Panc1 (cell line): ENCODE data around the gene ZMYND10. TPM values are rescaled to one million over a fixed set of nuclear protein-coding genes. Genes with fewer than 3 reads are reported as not detected.

Source experiments
- ATAC-seq: fragments of 200-7000 bp; cut with Tn5 transposase; 2 replicates; pipeline ENCODE4 v1.9.1; 2020; ENCODE audit warnings: mild to moderate bottlenecking, moderate library complexity
- BruUV-seq: library from RNA; stranded (reverse); fragments of 400-500 nt; replicated peaks from 2 replicates; lab custom pipeline; 2021; lab: Mats Ljungman, UMichigan
- CTCF ChIA-PET: fragments of 300-600 bp; sonication (Branson Sonifier 250); formaldehyde crosslinking; loops from one replicate; lab custom pipeline; 2022; ENCODE audit warnings: antibody characterized with exemption; lab: Charles Lee
- POLR2A ChIA-PET: fragments of 300-600 bp; sonication (Branson Sonifier 250); formaldehyde crosslinking; loops from one replicate; lab custom pipeline; 2022; ENCODE audit warnings: antibody characterized with exemption; lab: Charles Lee
- DNase-seq: peaks from one replicate; pipeline ENCODE4 v3.0.0-alpha.2; 2010; ENCODE audit warnings: low read depth, low spot score
- H3K27ac ChIP-seq: 2 replicates; pipeline ENCODE4 v1.5.1; 2011; ENCODE audit warnings: mild to moderate bottlenecking, low read length, inconsistent platforms
- H3K27me3 ChIP-seq: fragments of 200-500 bp; sonication (Bioruptor generic); 2 replicates; pipeline ENCODE4 v1.6.0; 2014; ENCODE audit warnings: low read length, inconsistent platforms; ENCODE audit not compliant: control insufficient read depth, insufficient read depth
- H3K36me3 ChIP-seq: fragments of 200-500 bp; sonication (Bioruptor generic); 2 replicates; pipeline ENCODE4 v1.5.1; 2014; ENCODE audit warnings: inconsistent platforms, mild to moderate bottlenecking, low read length, moderate library complexity; ENCODE audit not compliant: control insufficient read depth, insufficient read depth
- H3K4me1 ChIP-seq: 2 replicates; pipeline ENCODE4 v1.5.1; 2011; ENCODE audit warnings: inconsistent platforms, mild to moderate bottlenecking, low read length, moderate library complexity; ENCODE audit not compliant: control insufficient read depth, insufficient read depth
- H3K4me3 ChIP-seq, 2 experiments: 2 replicates each; pipeline ENCODE4 v1.5.1; 2011 to 2012; ENCODE audit warnings: low read depth in 2 of 2, low read length in 2 of 2, mild to moderate bottlenecking in 2 of 2, inconsistent platforms in 1 of 2, moderate library complexity in 1 of 2
- H3K9me3 ChIP-seq: fragments of 200-500 bp; sonication (Bioruptor generic); 2 replicates; pipeline ENCODE4 v1.5.1; 2014; ENCODE audit warnings: low read depth, mild to moderate bottlenecking, inconsistent platforms, low read length, moderate library complexity; ENCODE audit not compliant: control insufficient read depth, insufficient read depth
- POLR2AphosphoS5 ChIP-seq: IDR thresholded peaks from 2 replicates; pipeline ENCODE4 v1.6.1; 2012; ENCODE audit warnings: mild to moderate bottlenecking, low read depth, low read length, moderate library complexity
- REST ChIP-seq, 2 experiments: IDR thresholded peaks; 2 replicates each; pipeline ENCODE4 v1.6.1; 2011 to 2012; ENCODE audit warnings: low read depth in 2 of 2, control low read depth in 1 of 2, low read length in 1 of 2, mild to moderate bottlenecking in 1 of 2, moderate library complexity in 1 of 2; ENCODE audit not compliant: insufficient read depth in 1 of 2
- SIN3A ChIP-seq: IDR thresholded peaks from 2 replicates; pipeline ENCODE4 v1.6.1; 2012; ENCODE audit warnings: low read depth, mild to moderate bottlenecking, low read length, moderate library complexity, borderline replicate concordance; ENCODE audit not compliant: insufficient read depth
- TCF7L2 ChIP-seq: IDR thresholded peaks from 2 replicates; pipeline ENCODE4 v1.6.1; 2011; ENCODE audit warnings: mild to moderate bottlenecking, low read depth, low read length, inconsistent platforms
- in situ Hi-C: cut with HindIII; loops from 2 replicates; pipeline ENCODE4 v1.10.0; 2016; ENCODE audit warnings: low sequenced_read_pairs, low pct_unique_long_range_greater_than_20kb
- intact Hi-C: fragments of 100-400 bp; cut with micrococcal nuclease; formaldehyde crosslinking; loops from one replicate; pipeline ENCODE4 v1.10.0; 2022; ENCODE audit not compliant: unreplicated experiment
- total RNA-seq: library from RNA; stranded (reverse); gene quantifications from one replicate; pipeline ENCODE4 v1.2.1, GENCODE V29; 2021; ENCODE audit not compliant: unreplicated experiment
- TF ChIP-seq, protein P1 (sequence below): fragments of 450-650 bp; IDR thresholded peaks from 2 replicates; pipeline ENCODE4 v1.5.1; 2017; ENCODE audit warnings: mild to moderate bottlenecking

The ZMYND10 gene
- total RNA-seq, 1 experiment from 2014 or later, result 3.6 TPM

DNA sequence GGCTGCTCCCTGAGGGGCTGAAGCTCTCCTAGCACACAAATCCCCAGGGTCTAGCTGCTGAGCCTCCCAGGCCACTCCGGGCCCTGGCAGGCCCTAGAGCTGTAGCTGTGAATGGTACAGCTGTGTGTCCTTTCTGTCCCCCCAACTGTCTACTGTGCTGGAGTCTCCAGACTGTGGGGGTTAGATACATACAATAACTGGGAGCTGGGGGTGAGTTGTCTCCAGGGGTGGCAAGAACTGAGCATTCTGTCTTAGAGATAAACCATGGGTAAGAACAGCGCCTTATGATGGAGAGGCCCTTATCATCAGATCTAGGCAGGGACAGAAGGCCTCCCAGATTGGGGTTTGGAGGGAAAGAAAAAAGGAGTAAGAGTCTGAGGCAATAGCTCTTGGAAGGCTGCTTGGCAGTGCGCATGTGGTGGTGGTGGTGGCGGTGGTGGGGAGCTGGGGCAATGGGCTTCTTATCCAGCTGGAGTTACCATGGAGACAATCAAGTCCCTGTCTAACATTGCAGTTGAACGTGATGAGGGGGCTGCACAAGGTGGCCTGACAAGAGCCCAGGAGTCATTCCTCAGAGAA lies 8.7 kb upstream of the ZMYND10 start:
- in situ Hi-C loops (no loop called here), intact Hi-C loops (no loop called here)
- peaks cover 21% of the 10 kb centered on the region for H3K4me1 ChIP-seq
- POLR2A ChIA-PET, result interaction anchor here (0.5 kb wide), 1 partner anchor 9 kb away, joined by 4 read pairs; no protein-coding TSS in a partner anchor
- ATAC-seq (no peak), DNase-seq (no peak)
- H3K4me3 ChIP-seq, result no peak overlapping the region
- no peaks in the 10 kb centered on the region for H3K27me3 ChIP-seq
- H3K27ac ChIP-seq, result no peak overlapping the region
- H3K36me3 ChIP-seq, result peaks cover 2% of the 10 kb centered on the region; the same call in 1 of the 2 replicates
- H3K9me3 ChIP-seq, result no peaks in the 10 kb centered on the region
- BruUV-seq, result no TSS peak
- CTCF ChIA-PET, result interaction anchor here (0.5 kb wide), 1 partner anchor 11 kb away, joined by 4 read pairs; no protein-coding TSS in a partner anchor
- no peak for TF ChIP-seq SIN3A
- no peak for TF ChIP-seq REST (IDR thresholded peaks at IDR 0.05; ENCODE audit: insufficient read depth in 1 of 2, low read depth in 2 of 2, low read length in 1 of 2)
- no peak for TF ChIP-seq TCF7L2
- TF ChIP-seq POLR2AphosphoS5, result no peak
- TF ChIP-seq, protein P1, sequence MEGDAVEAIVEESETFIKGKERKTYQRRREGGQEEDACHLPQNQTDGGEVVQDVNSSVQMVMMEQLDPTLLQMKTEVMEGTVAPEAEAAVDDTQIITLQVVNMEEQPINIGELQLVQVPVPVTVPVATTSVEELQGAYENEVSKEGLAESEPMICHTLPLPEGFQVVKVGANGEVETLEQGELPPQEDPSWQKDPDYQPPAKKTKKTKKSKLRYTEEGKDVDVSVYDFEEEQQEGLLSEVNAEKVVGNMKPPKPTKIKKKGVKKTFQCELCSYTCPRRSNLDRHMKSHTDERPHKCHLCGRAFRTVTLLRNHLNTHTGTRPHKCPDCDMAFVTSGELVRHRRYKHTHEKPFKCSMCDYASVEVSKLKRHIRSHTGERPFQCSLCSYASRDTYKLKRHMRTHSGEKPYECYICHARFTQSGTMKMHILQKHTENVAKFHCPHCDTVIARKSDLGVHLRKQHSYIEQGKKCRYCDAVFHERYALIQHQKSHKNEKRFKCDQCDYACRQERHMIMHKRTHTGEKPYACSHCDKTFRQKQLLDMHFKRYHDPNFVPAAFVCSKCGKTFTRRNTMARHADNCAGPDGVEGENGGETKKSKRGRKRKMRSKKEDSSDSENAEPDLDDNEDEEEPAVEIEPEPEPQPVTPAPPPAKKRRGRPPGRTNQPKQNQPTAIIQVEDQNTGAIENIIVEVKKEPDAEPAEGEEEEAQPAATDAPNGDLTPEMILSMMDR, result no peak

- ChIA-PET POLR2A (interaction anchor here (0.5 kb wide), 1 partner anchor 8 kb away, joined by 4 read pairs; no protein-coding TSS in a partner anchor), CTCF (no interaction called here)
- ATAC-seq (no peak), DNase-seq (no peak)
- in situ Hi-C loops (no loop called here), intact Hi-C loops (no loop called here)
- H3K4me1 ChIP-seq, result peaks cover 21% of the 10 kb centered on the region
- no TSS peak for BruUV-seq
- H3K36me3 ChIP-seq, result peaks cover 2% of the 10 kb centered on the region; the same call in 1 of the 2 replicates
- TF ChIP-seq TCF7L2, result no peak
- TF ChIP-seq, protein P1, result no peak
- no peak for TF ChIP-seq POLR2AphosphoS5
- TF ChIP-seq SIN3A, result no peak
- TF ChIP-seq REST (IDR thresholded peaks at IDR 0.05; ENCODE audit: insufficient read depth in 1 of 2, low read depth in 2 of 2, low read length in 1 of 2), result no peak
- H3K4me3 ChIP-seq, result no peak overlapping the region
- H3K9me3 ChIP-seq, result no peaks in the 10 kb centered on the region
- no peaks in the 10 kb centered on the region for H3K27me3 ChIP-seq
- H3K27ac ChIP-seq, result no peak overlapping the region
Observed at GRCh38 chr3:50353245-50354004, 7.9 kb upstream of the ZMYND10 start.
